Measurements from ENCODE around the gene HSPA1B. TPM values are rescaled to one million over a fixed set of nuclear protein-coding genes. Genes with fewer than 3 reads are reported as not detected.

The HSPA1B gene
- total RNA-seq, 1 experiment from 2014 or later = 85.1 TPM

DNA sequence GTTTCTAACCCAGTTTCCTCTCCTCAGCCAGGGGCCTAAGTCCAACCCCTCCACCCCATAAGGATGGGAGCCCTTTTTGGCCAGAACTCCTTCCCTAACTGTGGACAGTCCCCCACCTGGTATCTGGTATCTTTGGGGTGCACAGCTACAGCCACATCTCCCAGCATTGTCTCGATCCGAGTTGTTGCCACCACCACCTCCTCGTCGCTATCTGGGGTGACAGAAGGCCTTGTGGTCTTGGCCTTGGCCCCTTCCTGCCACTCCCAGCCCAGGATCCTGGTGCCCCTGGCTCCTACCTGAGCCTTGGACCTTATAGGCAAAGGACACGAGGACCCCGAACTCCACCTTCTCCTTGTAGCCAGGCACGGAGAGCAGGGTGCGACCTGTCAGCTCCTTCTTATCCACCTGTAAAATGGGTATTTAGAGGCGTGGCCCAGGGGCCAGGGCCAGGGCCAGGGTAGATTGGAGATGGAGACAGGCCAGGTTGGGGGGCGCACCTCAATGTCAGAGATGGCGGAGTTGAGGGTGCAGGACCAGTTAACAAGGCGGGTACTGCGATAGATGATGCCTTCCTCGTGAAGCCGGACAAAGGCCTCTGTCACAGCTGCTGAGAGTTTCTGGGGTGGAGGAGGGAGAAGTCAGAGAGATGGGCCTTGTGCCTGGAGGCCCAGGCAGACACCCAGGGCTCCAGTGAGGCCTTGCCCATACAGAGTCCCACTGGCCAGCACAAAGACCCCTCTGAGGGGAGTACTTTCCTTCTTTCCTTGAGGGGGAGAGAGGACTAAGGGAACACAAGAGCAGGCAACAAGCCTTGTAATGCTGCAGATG is 43.2 kb upstream of the HSPA1B start:
- TF ChIP-seq CTCF (conservative IDR thresholded peaks at IDR 0.05) = no peak
- H2AK5ac ChIP-seq (ENCODE audit: insufficient read length, low read length) = no peak overlapping the region
- H3K56ac ChIP-seq (ENCODE audit: insufficient read length, low read depth, low read length) = no peak overlapping the region
- no peak overlapping the region for H3K4ac ChIP-seq (ENCODE audit: low read depth, low read length)
- H3K27ac ChIP-seq (ENCODE audit: insufficient read length, low read depth, low read length) = no peak overlapping the region
- no peaks in the 10 kb centered on the region for H3K79me2 ChIP-seq (ENCODE audit: insufficient read depth, low read length)
- H3K27me3 ChIP-seq (ENCODE audit: insufficient read depth, low read length) = no peaks in the 10 kb centered on the region
- H2BK12ac ChIP-seq (ENCODE audit: insufficient read length, low read depth, low read length) = no peak overlapping the region
- no peaks in the 10 kb centered on the region for H3K9me3 Mint-ChIP-seq
- H3K4me1 ChIP-seq (ENCODE audit: insufficient read depth, low read length) = no peaks in the 10 kb centered on the region
- H3K14ac ChIP-seq (ENCODE audit: insufficient read depth, low read length) = no peak overlapping the region
- H3K27ac Mint-ChIP-seq = no peak overlapping the region; a peak in 1 of 7 replicates
- H3K18ac ChIP-seq (ENCODE audit: insufficient read length, low read depth, low read length) = no peak overlapping the region
- H3K79me1 ChIP-seq (ENCODE audit: insufficient read depth, low read depth, low read length, poor library complexity, severe bottlenecking) = no peaks in the 10 kb centered on the region
- no peak overlapping the region for H2AFZ ChIP-seq (ENCODE audit: low read length)
- H3T11ph ChIP-seq (ENCODE audit: low read length) = no peak overlapping the region
- no CpG with 5 or more reads among the region's 15 CpGs for whole genome bisulfite sequencing (ENCODE audit: extremely low coverage, insufficient read length, low lambda C conversion rate)
- H3K23me2 ChIP-seq (ENCODE audit: insufficient read length, low read depth, low read length, poor library complexity, severe bottlenecking) = no peaks in the 10 kb centered on the region
- DNase-seq = no peak
- no peak overlapping the region for H4K8ac ChIP-seq (replicated peaks; ENCODE audit: insufficient read length, low read depth, low read length)
- no peaks in the 10 kb centered on the region for H3K27me3 Mint-ChIP-seq (ENCODE audit: low read depth)
- peaks cover 37 to 74% (median 67%) of the 10 kb centered on the region in 3 experiments for H3K36me3 Mint-ChIP-seq (ENCODE audit: insufficient read depth in 1 of 3, low read depth in 3 of 3)
- H2BK20ac ChIP-seq (ENCODE audit: low read depth, low read length, poor library complexity, severe bottlenecking) = no peak overlapping the region
- H3K9me3 ChIP-seq (ENCODE audit: control insufficient read depth, low read depth, low read length) = no peaks in the 10 kb centered on the region
- H3K9ac ChIP-seq (ENCODE audit: extremely low read depth, insufficient read length, low read length) = no peak overlapping the region
- no peaks in the 10 kb centered on the region for H3K4me1 Mint-ChIP-seq
- H3K4me2 ChIP-seq (ENCODE audit: insufficient read depth, insufficient read length, low read length) = no peak overlapping the region
- no peak overlapping the region for H4K91ac ChIP-seq (ENCODE audit: insufficient read length, low read depth, low read length)
- no peak overlapping the region for H2BK5ac ChIP-seq (ENCODE audit: insufficient read length, low read length)
- H2BK15ac ChIP-seq (ENCODE audit: low read depth, low read length) = no peak overlapping the region
- H3K4me3 Mint-ChIP-seq = no peak overlapping the region; a peak in 1 of 5 replicates
- no peak overlapping the region for H4K5ac ChIP-seq (ENCODE audit: insufficient read length, low read depth, low read length)
- H3K23ac ChIP-seq (ENCODE audit: insufficient read length, low read depth, low read length) = no peak overlapping the region
- no peak overlapping the region for H2BK120ac ChIP-seq (ENCODE audit: low read depth, low read length, poor library complexity, severe bottlenecking)
- H4K20me1 ChIP-seq (ENCODE audit: control insufficient read depth, insufficient read depth, insufficient read length) = peaks cover 3% of the 10 kb centered on the region

Measured in H9 (cell line).